Measurements from ENCODE around the gene PCNX1.

PCNX1 gene

DNA sequence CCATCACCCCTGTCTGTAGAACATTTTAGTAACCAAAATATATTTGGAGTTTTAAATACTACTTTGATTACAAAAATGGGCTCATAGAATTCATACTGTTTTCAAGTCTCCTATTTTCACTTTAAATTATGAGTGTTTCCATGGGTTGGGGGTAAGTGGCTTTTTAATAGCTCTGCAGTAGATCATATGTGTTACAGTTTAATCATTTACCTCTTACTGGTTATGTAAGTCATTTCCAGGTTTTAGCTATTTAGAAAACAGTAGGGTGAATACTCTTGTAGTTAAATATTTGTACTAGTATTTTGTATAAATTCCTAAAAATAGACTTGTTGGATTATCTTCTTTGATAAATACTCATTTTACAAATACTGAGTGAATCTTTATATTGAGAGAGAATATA lies 8.2 kb downstream of the PCNX1 start:
- Histone ChIP-seq H3K79me2 (peaks cover 9% of the 10 kb centered on the region), H3K4me2 (ENCODE audit: low read length) (no peak overlapping the region), H3K36me3 (ENCODE audit: control insufficient read depth, insufficient read depth, low read length) (no peaks in the 10 kb centered on the region), H3K4me1 (peaks cover 7% of the 10 kb centered on the region), H3K27me3 (ENCODE audit: control insufficient read depth, insufficient read depth, low read length) (no peaks in the 10 kb centered on the region), H2AFZ (no peak overlapping the region), H3K27ac (no peak overlapping the region), H3K9ac (no peak overlapping the region), H3K9me3 (ENCODE audit: control insufficient read depth, low read length) (no peaks in the 10 kb centered on the region), H3K4me3 (ENCODE audit: low read depth, low read length) (no peak overlapping the region)
- TF ChIP-seq, protein P1, sequence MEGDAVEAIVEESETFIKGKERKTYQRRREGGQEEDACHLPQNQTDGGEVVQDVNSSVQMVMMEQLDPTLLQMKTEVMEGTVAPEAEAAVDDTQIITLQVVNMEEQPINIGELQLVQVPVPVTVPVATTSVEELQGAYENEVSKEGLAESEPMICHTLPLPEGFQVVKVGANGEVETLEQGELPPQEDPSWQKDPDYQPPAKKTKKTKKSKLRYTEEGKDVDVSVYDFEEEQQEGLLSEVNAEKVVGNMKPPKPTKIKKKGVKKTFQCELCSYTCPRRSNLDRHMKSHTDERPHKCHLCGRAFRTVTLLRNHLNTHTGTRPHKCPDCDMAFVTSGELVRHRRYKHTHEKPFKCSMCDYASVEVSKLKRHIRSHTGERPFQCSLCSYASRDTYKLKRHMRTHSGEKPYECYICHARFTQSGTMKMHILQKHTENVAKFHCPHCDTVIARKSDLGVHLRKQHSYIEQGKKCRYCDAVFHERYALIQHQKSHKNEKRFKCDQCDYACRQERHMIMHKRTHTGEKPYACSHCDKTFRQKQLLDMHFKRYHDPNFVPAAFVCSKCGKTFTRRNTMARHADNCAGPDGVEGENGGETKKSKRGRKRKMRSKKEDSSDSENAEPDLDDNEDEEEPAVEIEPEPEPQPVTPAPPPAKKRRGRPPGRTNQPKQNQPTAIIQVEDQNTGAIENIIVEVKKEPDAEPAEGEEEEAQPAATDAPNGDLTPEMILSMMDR (IDR thresholded peaks at IDR 0.05): no peak

DNA sequence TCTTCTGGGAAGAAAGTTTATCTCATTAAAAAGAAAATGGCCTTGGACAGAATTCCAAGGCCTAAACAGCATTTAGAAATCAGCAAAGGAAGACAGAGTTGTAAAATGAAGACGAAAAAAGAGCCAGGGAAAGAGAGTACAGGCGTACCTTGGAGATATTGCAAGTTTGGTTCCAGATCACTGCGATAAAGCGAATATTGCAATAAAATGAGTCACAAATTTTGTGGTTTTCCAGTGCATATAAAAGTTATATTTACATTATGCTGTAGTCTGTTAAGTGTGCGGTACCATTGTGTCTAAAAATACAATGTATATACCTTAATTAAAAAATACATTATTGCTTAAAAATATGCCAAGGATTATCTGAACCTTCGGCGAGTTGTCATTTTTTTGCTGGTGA lies 9.0 kb downstream of the PCNX1 start:
- Histone ChIP-seq H3K4me3 (ENCODE audit: low read depth, low read length) (no peak overlapping the region), H2AFZ (no peak overlapping the region), H3K4me2 (ENCODE audit: low read length) (no peak overlapping the region), H3K27me3 (ENCODE audit: control insufficient read depth, insufficient read depth, low read length) (no peaks in the 10 kb centered on the region), H3K36me3 (ENCODE audit: control insufficient read depth, insufficient read depth, low read length) (no peaks in the 10 kb centered on the region), H3K9me3 (ENCODE audit: control insufficient read depth, low read length) (no peaks in the 10 kb centered on the region), H3K4me1 (peaks cover 7% of the 10 kb centered on the region), H3K27ac (no peak overlapping the region), H3K9ac (no peak overlapping the region), H3K79me2 (peaks cover 7% of the 10 kb centered on the region)
- TF ChIP-seq, protein P1 (IDR thresholded peaks at IDR 0.05): no peak

DNA sequence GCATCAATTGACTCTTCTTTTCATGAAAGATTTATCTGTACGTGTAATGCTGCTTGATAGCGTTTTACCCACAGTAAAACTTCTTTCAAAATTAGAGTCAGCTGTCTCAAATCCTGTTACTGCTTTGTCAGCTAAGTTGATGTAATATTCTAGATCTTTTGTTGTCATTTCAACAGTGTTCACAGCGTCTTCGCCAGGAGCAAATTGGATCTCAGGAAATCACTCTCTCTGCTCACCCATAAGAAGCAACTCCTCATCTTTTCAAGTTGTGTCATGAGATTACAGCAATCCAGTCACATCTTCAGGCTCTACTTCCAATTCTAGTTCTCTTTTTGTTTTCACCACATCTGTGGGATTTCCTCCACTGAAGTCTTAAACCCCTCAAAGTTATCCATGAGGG lies 9.5 kb downstream of the PCNX1 start:
- no peak overlapping the region for H3K9ac ChIP-seq
- peaks cover 7% of the 10 kb centered on the region for H3K4me1 ChIP-seq
- H3K79me2 ChIP-seq: peaks cover 7% of the 10 kb centered on the region
- no peak overlapping the region for H2AFZ ChIP-seq
- no peaks in the 10 kb centered on the region for H3K36me3 ChIP-seq (ENCODE audit: control insufficient read depth, insufficient read depth, low read length)
- TF ChIP-seq, protein P1 (IDR thresholded peaks at IDR 0.05): no peak
- H3K9me3 ChIP-seq (ENCODE audit: control insufficient read depth, low read length): no peaks in the 10 kb centered on the region
- no peak overlapping the region for H3K4me3 ChIP-seq (ENCODE audit: low read depth, low read length)
- no peak overlapping the region for H3K4me2 ChIP-seq (ENCODE audit: low read length)
- H3K27me3 ChIP-seq (ENCODE audit: control insufficient read depth, insufficient read depth, low read length): no peaks in the 10 kb centered on the region
- H3K27ac ChIP-seq: no peak overlapping the region

DNA sequence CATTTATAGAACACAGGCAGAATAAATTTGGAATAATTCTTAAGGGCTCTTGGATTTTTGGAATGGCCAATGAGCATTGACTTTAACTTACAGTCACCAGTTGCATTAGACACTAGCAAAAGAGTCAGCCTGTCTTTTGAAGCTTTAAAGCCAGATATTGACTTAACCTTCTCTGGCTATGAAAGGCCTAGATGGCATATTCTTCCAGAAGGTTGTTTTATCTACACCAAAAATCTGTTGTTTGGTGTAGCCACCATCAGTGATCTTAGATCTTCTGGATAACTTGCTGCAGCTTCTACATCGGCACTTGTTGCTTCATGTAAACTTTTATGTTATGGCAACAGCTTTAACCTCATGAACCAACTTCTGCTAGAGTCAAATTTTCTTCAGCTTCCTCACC lies 10.4 kb downstream of the PCNX1 start:
- H3K4me3 ChIP-seq (ENCODE audit: low read depth, low read length): no peak overlapping the region
- H3K27ac ChIP-seq: no peak overlapping the region
- no peaks in the 10 kb centered on the region for H3K9me3 ChIP-seq (ENCODE audit: control insufficient read depth, low read length)
- H3K4me2 ChIP-seq (ENCODE audit: low read length): no peak overlapping the region
- H3K36me3 ChIP-seq (ENCODE audit: control insufficient read depth, insufficient read depth, low read length): no peaks in the 10 kb centered on the region
- H3K4me1 ChIP-seq: peaks cover 7% of the 10 kb centered on the region
- H3K27me3 ChIP-seq (ENCODE audit: control insufficient read depth, insufficient read depth, low read length): no peaks in the 10 kb centered on the region
- H2AFZ ChIP-seq: no peak overlapping the region
- TF ChIP-seq, protein P1 (IDR thresholded peaks at IDR 0.05): no peak
- H3K79me2 ChIP-seq: peaks cover 7% of the 10 kb centered on the region
- no peak overlapping the region for H3K9ac ChIP-seq

DNA sequence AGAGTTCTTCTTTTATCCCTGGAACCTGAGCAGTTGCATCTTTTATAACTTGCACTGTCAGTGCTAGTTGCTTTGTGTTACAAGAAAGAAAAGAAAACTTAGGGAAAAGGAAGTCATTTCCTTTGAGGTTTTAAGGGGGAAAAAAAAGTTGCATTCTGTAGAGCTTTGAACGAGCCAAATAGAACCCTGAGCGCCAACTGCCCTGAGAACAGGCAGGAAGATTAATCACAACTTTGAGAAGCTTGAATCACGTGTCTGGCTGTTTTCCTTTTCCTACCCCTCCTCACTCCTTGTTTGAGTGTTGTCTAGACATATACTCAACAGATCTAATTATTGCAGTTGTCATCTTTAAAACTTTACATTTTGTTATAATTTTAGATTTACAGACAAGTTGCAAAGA lies 12.5 kb downstream of the PCNX1 start:
- Histone ChIP-seq H3K4me3 (ENCODE audit: low read depth, low read length) (no peak overlapping the region), H3K9me3 (ENCODE audit: control insufficient read depth, low read length) (no peaks in the 10 kb centered on the region), H3K36me3 (ENCODE audit: control insufficient read depth, insufficient read depth, low read length) (no peaks in the 10 kb centered on the region), H3K4me1 (peaks cover 7% of the 10 kb centered on the region), H3K4me2 (ENCODE audit: low read length) (no peak overlapping the region), H3K79me2 (peaks cover 8% of the 10 kb centered on the region), H3K9ac (no peak overlapping the region), H2AFZ (no peak overlapping the region), H3K27me3 (ENCODE audit: control insufficient read depth, insufficient read depth, low read length) (no peaks in the 10 kb centered on the region), H3K27ac (no peak overlapping the region)
- TF ChIP-seq, protein P1 (IDR thresholded peaks at IDR 0.05): no peak

Measured in parathyroid adenoma (tissue), 2 donors.